ENCODE data around the gene TAX1BP3. TPM values are rescaled to one million over a fixed set of nuclear protein-coding genes. Genes with fewer than 3 reads are reported as not detected.
A peak's percentile ranks its signal among the peaks of the same experiment; 100 is the strongest.

The TAX1BP3 gene
- total and polyA plus RNA-seq, 2 of the 13 experiments (the other 11 are each of a cell fraction or from before 2014, with no cell fraction given): 16.7 to 45.1 TPM

DNA sequence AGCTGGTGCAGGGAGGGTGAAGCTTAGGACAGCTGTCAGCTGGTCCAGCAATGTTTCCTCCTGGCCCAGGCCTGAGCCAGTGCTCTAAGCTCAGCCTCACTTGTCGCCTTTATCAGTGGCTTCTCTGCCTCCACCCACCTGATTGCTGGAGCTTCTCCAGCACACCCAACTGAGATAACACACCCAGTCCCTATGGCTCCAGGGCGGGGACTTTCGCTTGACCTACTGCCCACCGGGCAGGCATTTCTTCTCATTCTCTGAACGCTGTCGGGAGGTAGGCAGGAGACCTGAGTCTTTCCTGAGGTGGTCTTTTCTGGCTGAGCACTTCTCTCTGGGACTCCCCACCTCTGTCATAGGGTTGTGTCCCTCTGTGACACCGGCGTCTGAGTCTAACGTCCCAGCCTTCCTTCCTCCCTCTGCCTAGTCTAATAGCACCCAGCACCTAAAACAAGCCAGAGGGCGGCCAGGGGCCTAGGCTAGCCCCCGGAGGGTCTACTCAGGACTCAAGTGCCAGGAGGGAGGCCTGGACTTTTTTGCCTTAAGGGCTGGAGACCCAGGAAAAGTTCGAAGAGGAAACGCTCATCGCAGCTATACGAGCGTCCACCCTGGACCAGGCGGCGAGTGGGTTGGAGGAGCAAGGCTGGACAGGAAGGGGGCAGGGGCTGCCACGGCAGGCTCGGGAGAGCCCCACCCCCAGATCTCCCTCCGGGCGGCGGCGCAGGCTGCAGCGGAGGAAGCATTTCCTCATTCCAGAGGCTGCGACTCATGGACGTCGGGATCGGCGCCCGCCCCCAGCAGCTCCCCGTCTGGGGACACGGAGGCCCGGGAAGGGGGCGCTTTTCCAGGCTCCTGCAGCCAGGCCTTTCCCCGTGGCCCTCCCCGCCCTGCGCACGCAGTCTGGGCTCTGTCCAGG lies 756 bp downstream of the TAX1BP3 start (continued):
- TF ChIP-seq, protein P1, sequence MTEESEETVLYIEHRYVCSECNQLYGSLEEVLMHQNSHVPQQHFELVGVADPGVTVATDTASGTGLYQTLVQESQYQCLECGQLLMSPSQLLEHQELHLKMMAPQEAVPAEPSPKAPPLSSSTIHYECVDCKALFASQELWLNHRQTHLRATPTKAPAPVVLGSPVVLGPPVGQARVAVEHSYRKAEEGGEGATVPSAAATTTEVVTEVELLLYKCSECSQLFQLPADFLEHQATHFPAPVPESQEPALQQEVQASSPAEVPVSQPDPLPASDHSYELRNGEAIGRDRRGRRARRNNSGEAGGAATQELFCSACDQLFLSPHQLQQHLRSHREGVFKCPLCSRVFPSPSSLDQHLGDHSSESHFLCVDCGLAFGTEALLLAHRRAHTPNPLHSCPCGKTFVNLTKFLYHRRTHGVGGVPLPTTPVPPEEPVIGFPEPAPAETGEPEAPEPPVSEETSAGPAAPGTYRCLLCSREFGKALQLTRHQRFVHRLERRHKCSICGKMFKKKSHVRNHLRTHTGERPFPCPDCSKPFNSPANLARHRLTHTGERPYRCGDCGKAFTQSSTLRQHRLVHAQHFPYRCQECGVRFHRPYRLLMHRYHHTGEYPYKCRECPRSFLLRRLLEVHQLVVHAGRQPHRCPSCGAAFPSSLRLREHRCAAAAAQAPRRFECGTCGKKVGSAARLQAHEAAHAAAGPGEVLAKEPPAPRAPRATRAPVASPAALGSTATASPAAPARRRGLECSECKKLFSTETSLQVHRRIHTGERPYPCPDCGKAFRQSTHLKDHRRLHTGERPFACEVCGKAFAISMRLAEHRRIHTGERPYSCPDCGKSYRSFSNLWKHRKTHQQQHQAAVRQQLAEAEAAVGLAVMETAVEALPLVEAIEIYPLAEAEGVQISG (CRISPR knock-in tag; IDR thresholded peaks at IDR 0.05): peak; percentile 42
- peak; percentile 90; the same call in 1 of the 2 replicates for TF ChIP-seq SMYD3 (CRISPR knock-in tag; IDR thresholded peaks at IDR 0.05)
- TF ChIP-seq, protein P2, sequence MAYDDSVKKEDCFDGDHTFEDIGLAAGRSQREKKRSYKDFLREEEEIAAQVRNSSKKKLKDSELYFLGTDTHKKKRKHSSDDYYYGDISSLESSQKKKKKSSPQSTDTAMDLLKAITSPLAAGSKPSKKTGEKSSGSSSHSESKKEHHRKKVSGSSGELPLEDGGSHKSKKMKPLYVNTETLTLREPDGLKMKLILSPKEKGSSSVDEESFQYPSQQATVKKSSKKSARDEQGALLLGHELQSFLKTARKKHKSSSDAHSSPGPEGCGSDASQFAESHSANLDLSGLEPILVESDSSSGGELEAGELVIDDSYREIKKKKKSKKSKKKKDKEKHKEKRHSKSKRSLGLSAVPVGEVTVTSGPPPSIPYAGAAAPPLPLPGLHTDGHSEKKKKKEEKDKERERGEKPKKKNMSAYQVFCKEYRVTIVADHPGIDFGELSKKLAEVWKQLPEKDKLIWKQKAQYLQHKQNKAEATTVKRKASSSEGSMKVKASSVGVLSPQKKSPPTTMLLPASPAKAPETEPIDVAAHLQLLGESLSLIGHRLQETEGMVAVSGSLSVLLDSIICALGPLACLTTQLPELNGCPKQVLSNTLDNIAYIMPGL (CRISPR knock-in tag; IDR thresholded peaks at IDR 0.05; ENCODE audit: borderline replicate concordance in 1 of 2, low read depth in 1 of 2): peak in 1 of 2 experiments; percentile 47; a peak in 1 of 4 replicates
- TF ChIP-seq, protein P3, sequence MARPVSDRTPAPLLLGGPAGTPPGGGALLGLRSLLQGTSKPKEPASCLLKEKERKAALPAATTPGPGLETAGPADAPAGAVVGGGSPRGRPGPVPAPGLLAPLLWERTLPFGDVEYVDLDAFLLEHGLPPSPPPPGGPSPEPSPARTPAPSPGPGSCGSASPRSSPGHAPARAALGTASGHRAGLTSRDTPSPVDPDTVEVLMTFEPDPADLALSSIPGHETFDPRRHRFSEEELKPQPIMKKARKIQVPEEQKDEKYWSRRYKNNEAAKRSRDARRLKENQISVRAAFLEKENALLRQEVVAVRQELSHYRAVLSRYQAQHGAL (CRISPR knock-in tag; IDR thresholded peaks at IDR 0.05; ENCODE audit: not compliant biosample characterization): no peak
- peak; percentile 7; the same call in 1 of the 2 replicates for TF ChIP-seq TBX2 (CRISPR knock-in tag; IDR thresholded peaks at IDR 0.05; ENCODE audit: borderline replicate concordance)
- TF ChIP-seq, protein P4, sequence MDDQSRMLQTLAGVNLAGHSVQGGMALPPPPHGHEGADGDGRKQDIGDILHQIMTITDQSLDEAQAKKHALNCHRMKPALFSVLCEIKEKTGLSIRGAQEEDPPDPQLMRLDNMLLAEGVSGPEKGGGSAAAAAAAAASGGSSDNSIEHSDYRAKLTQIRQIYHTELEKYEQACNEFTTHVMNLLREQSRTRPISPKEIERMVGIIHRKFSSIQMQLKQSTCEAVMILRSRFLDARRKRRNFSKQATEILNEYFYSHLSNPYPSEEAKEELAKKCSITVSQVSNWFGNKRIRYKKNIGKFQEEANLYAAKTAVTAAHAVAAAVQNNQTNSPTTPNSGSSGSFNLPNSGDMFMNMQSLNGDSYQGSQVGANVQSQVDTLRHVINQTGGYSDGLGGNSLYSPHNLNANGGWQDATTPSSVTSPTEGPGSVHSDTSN (CRISPR knock-in tag; IDR thresholded peaks at IDR 0.05; ENCODE audit: borderline replicate concordance): no peak
- no peak for TF ChIP-seq ZNF468 (CRISPR knock-in tag; IDR thresholded peaks at IDR 0.05)
- TF ChIP-seq, protein P5, sequence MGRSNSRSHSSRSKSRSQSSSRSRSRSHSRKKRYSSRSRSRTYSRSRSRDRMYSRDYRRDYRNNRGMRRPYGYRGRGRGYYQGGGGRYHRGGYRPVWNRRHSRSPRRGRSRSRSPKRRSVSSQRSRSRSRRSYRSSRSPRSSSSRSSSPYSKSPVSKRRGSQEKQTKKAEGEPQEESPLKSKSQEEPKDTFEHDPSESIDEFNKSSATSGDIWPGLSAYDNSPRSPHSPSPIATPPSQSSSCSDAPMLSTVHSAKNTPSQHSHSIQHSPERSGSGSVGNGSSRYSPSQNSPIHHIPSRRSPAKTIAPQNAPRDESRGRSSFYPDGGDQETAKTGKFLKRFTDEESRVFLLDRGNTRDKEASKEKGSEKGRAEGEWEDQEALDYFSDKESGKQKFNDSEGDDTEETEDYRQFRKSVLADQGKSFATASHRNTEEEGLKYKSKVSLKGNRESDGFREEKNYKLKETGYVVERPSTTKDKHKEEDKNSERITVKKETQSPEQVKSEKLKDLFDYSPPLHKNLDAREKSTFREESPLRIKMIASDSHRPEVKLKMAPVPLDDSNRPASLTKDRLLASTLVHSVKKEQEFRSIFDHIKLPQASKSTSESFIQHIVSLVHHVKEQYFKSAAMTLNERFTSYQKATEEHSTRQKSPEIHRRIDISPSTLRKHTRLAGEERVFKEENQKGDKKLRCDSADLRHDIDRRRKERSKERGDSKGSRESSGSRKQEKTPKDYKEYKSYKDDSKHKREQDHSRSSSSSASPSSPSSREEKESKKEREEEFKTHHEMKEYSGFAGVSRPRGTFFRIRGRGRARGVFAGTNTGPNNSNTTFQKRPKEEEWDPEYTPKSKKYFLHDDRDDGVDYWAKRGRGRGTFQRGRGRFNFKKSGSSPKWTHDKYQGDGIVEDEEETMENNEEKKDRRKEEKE (IDR thresholded peaks at IDR 0.05): no peak
- no peak; the same call in 1 of the 2 replicates for TF ChIP-seq ZNF296 (CRISPR knock-in tag; conservative IDR thresholded peaks at IDR 0.05)
- no peak for TF ChIP-seq ZNF616 (CRISPR knock-in tag; IDR thresholded peaks at IDR 0.05; ENCODE audit: low read depth)
- peak; percentile 26; the same call in 1 of the 2 replicates for TF ChIP-seq HNF4A (CRISPR knock-in tag; IDR thresholded peaks at IDR 0.05)
- peak; percentile 8; the same call in 1 of the 2 replicates for TF ChIP-seq ZNF761 (CRISPR knock-in tag; conservative IDR thresholded peaks at IDR 0.05)
- TF ChIP-seq CENPT (CRISPR knock-in tag; IDR thresholded peaks at IDR 0.05; ENCODE audit: low read depth): 0 out of 2 replicates have a peak, but pooled peaks have one; percentile 47
- TF ChIP-seq DR1 (CRISPR knock-in tag; IDR thresholded peaks at IDR 0.05): no peak
- no peak for TF ChIP-seq PHF5A (CRISPR knock-in tag; IDR thresholded peaks at IDR 0.05; ENCODE audit: low read depth, unreplicated experiment)
- no peak for TF ChIP-seq ZNF674 (CRISPR knock-in tag; IDR thresholded peaks at IDR 0.05; ENCODE audit: low read depth)
- TF ChIP-seq MTF2 (CRISPR knock-in tag; IDR thresholded peaks at IDR 0.05; ENCODE audit: borderline replicate concordance): 0 out of 2 replicates have a peak, but pooled peaks have one; percentile 5
